Measurements from ENCODE around the gene TPD52L2. TPM values are rescaled to one million over a fixed set of nuclear protein-coding genes. Genes with fewer than 3 reads are reported as not detected.
A peak's percentile ranks its signal among the peaks of the same experiment; 100 is the strongest.

TPD52L2 gene
- total RNA-seq, 1 donor from 2014 or later, result 57.4 TPM

- DNase-seq (ENCODE audit: low read depth, low spot score), result no peak
These were observed 27.6 kb upstream of the TPD52L2 start for GRCh38 chr20:63837479-63837878.

GRCh38 chr20:63839620-63840019, 25.4 kb upstream of the TPD52L2 start:
- TF ChIP-seq CTCF (conservative IDR thresholded peaks at IDR 0.05), result no peak
- no peak for DNase-seq (ENCODE audit: low read depth, low spot score)
- Mint-ChIP-seq H3K27ac (ENCODE audit: unreplicated experiment) (no peak overlapping the region), H3K27me3 (ENCODE audit: low read depth) (no peaks in the 10 kb centered on the region), H3K4me3 (no peak overlapping the region), H3K9me3 (no peaks in the 10 kb centered on the region), H3K36me3 (ENCODE audit: low read depth) (no peaks in the 10 kb centered on the region), H3K4me1 (peaks cover 4% of the 10 kb centered on the region)

More at GRCh38 chr20:63837479-63837878, 27.6 kb upstream of the TPD52L2 start:
- peaks cover 10% of the 10 kb centered on the region for H3K4me1 Mint-ChIP-seq
- peak overlapping the region; percentile 7 for H3K4me3 Mint-ChIP-seq
- no peaks in the 10 kb centered on the region for H3K27me3 Mint-ChIP-seq (ENCODE audit: low read depth)
- no peaks in the 10 kb centered on the region for H3K36me3 Mint-ChIP-seq (ENCODE audit: low read depth)
- no peaks in the 10 kb centered on the region for H3K9me3 Mint-ChIP-seq
- H3K27ac Mint-ChIP-seq (ENCODE audit: unreplicated experiment), result no peak overlapping the region
- no peak for TF ChIP-seq CTCF (conservative IDR thresholded peaks at IDR 0.05)

- Mint-ChIP-seq H3K4me1 (no peaks in the 10 kb centered on the region), H3K9me3 (no peaks in the 10 kb centered on the region), H3K27ac (ENCODE audit: unreplicated experiment) (no peak overlapping the region), H3K4me3 (no peak overlapping the region), H3K36me3 (ENCODE audit: low read depth) (no peaks in the 10 kb centered on the region), H3K27me3 (ENCODE audit: low read depth) (no peaks in the 10 kb centered on the region)
- no peak for DNase-seq (ENCODE audit: low read depth, low spot score)
- no peak for TF ChIP-seq CTCF (conservative IDR thresholded peaks at IDR 0.05)
These were observed 24.7 kb upstream of the TPD52L2 start for GRCh38 chr20:63840405-63840828.

GRCh38 chr20:63842258-63842657, 22.8 kb upstream of the TPD52L2 start:
- no peaks in the 10 kb centered on the region for H3K9me3 Mint-ChIP-seq
- DNase-seq (ENCODE audit: low read depth, low spot score), result no peak
- H3K4me1 Mint-ChIP-seq, result peaks cover 4% of the 10 kb centered on the region
- H3K27ac Mint-ChIP-seq (ENCODE audit: unreplicated experiment), result no peak overlapping the region
- no peaks in the 10 kb centered on the region for H3K27me3 Mint-ChIP-seq (ENCODE audit: low read depth)
- H3K4me3 Mint-ChIP-seq, result no peak overlapping the region
- no peaks in the 10 kb centered on the region for H3K36me3 Mint-ChIP-seq (ENCODE audit: low read depth)
- no peak for TF ChIP-seq CTCF (conservative IDR thresholded peaks at IDR 0.05)

- Mint-ChIP-seq H3K9me3 (no peaks in the 10 kb centered on the region), H3K4me3 (no peak overlapping the region), H3K4me1 (peaks cover 4% of the 10 kb centered on the region), H3K36me3 (ENCODE audit: low read depth) (no peaks in the 10 kb centered on the region), H3K27me3 (ENCODE audit: low read depth) (no peaks in the 10 kb centered on the region), H3K27ac (ENCODE audit: unreplicated experiment) (no peak overlapping the region)
- DNase-seq (ENCODE audit: low read depth, low spot score), result no peak
- TF ChIP-seq CTCF (conservative IDR thresholded peaks at IDR 0.05), result no peak
These were observed 21.8 kb upstream of the TPD52L2 start for GRCh38 chr20:63843222-63843621.

GRCh38 chr20:63843778-63844177, 21.3 kb upstream of the TPD52L2 start:
- no peak for DNase-seq (ENCODE audit: low read depth, low spot score)
- H3K4me3 Mint-ChIP-seq, result no peak overlapping the region
- no peak overlapping the region for H3K27ac Mint-ChIP-seq (ENCODE audit: unreplicated experiment)
- H3K27me3 Mint-ChIP-seq (ENCODE audit: low read depth), result no peaks in the 10 kb centered on the region
- TF ChIP-seq CTCF (conservative IDR thresholded peaks at IDR 0.05), result no peak
- peaks cover 4% of the 10 kb centered on the region for H3K4me1 Mint-ChIP-seq
- H3K9me3 Mint-ChIP-seq, result no peaks in the 10 kb centered on the region
- no peaks in the 10 kb centered on the region for H3K36me3 Mint-ChIP-seq (ENCODE audit: low read depth)
